GM06990 (cell line): ENCODE measurements around the gene RNF168.

ENCODE experiments used
- DNase-seq: peaks from one replicate; pipeline ENCODE4 v3.0.0-alpha.2; 2011; ENCODE audit not compliant: insufficient read length; ENCODE audit errors: extremely low read depth
- H3K27me3 ChIP-seq: replicated peaks from 2 replicates; pipeline ENCODE4 v1.6.0; 2011; ENCODE audit warnings: low read length; ENCODE audit not compliant: control insufficient read depth, insufficient read depth
- H3K36me3 ChIP-seq: 2 replicates; pipeline ENCODE4 v1.5.1; 2011; ENCODE audit warnings: low read length; ENCODE audit not compliant: control insufficient read depth, insufficient read depth
- H3K4me3 ChIP-seq: replicated peaks from 2 replicates; pipeline ENCODE4 v1.5.1; 2011; ENCODE audit warnings: low read depth, mild to moderate bottlenecking, control low read depth, low read length
- TF ChIP-seq, protein P1 (sequence below): IDR thresholded peaks from 2 replicates; pipeline ENCODE4 v1.5.1; 2011; ENCODE audit warnings: low read length, control low read depth, mild to moderate bottlenecking, inconsistent platforms; ENCODE audit not compliant: insufficient read depth, poor library complexity, severe bottlenecking

RNF168 gene

DNA sequence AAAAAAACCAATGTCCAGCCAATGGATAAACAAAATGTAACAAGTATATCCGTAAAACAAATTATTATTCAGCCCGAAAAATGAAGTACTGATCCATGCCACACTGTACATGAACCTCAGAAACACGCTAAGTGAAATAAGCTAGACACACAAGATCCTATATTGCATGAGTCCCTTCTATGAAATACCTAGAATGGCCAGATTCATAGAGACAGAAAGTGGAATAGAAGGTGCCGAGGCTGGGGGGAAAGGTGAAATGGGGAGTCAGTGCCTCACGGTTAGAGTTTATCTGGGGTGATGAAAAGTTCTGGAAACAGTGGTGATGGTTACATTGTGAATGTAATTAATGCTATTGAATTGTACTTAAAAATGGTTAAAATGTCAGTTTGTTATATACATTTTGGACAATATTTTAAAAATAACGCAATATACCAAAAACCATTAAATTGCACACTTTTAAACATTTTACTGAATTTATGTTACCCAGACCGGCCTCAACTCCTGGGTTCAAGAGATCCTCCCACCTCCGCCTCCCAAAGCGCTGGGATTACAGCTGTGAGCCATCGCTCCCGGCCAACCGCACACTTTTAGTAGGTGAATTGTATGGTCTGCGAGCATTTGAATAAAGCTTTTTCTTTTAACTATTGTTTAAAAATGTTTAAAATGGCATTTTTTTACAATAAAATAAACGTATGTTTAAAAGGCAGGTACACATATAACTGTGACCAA is 2.1 kb downstream of the RNF168 start:
- Histone ChIP-seq H3K4me3 (peak overlapping the region; percentile 77), H3K27me3 (no peaks in the 10 kb centered on the region), H3K36me3 (no peaks in the 10 kb centered on the region; the same call in 1 of the 2 replicates)
- TF ChIP-seq, protein P1, sequence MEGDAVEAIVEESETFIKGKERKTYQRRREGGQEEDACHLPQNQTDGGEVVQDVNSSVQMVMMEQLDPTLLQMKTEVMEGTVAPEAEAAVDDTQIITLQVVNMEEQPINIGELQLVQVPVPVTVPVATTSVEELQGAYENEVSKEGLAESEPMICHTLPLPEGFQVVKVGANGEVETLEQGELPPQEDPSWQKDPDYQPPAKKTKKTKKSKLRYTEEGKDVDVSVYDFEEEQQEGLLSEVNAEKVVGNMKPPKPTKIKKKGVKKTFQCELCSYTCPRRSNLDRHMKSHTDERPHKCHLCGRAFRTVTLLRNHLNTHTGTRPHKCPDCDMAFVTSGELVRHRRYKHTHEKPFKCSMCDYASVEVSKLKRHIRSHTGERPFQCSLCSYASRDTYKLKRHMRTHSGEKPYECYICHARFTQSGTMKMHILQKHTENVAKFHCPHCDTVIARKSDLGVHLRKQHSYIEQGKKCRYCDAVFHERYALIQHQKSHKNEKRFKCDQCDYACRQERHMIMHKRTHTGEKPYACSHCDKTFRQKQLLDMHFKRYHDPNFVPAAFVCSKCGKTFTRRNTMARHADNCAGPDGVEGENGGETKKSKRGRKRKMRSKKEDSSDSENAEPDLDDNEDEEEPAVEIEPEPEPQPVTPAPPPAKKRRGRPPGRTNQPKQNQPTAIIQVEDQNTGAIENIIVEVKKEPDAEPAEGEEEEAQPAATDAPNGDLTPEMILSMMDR, result no peak
- DNase-seq, result no peak

DNA sequence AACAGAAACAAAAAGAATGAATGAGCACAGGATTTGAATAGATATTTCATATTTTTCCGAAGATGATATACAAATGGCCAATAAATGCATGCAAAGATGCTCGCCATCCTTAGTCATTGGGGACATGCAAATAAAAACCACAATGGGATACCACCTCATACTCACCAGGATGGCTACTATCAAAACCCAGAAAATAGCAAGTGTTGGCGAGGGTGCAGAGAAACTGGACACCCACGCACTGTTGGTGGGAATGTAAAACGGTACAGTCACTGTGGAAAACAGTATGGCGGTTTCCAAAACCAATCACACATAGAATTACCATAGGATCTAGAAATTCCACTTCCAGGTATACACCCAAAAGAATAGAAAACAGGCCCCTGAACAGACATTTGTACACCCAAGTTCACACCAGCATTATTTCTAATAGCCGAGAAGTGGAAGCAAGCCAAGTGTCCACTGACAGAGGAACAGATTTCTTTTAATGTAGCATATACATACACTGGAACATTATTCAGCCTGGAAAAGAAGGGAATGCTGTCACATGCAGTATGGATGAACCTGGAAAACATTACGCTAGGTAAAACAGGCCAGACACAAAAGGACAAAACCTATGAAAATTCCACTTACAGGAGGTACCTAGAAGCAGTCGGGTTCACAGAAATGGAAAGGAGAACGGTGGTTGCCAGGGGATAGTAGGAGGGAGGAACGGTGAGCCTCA is 3.6 kb downstream of the RNF168 start:
- Histone ChIP-seq H3K4me3 (peak overlapping the region; percentile 75), H3K27me3 (no peaks in the 10 kb centered on the region), H3K36me3 (no peaks in the 10 kb centered on the region; the same call in 1 of the 2 replicates)
- DNase-seq, result no peak
- TF ChIP-seq, protein P1, result no peak

DNA sequence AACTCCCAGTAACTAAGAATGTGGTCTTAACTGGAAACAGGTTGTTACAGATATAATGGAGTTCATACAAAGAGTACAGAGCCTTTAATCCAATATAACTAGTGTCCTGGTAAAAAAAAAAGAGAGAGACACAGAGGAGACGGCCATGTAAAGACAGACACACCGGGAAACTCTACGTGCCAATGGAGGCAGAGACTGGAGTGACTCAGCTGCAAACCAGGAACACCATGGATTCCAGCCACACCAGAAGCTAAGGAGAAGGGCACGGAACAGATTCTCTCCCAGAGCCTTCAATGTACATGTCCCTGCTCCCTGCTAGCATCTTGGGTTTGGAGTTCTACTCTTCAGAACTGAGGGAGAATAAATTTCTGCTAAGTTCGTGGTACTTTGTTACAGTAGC is 4.5 kb downstream of the RNF168 start:
- peaks cover 2% of the 10 kb centered on the region for H3K36me3 ChIP-seq
- TF ChIP-seq, protein P1, result no peak
- H3K27me3 ChIP-seq, result no peaks in the 10 kb centered on the region
- DNase-seq, result no peak
- H3K4me3 ChIP-seq, result peak overlapping the region; percentile 2; the same call in 1 of the 2 replicates

DNA sequence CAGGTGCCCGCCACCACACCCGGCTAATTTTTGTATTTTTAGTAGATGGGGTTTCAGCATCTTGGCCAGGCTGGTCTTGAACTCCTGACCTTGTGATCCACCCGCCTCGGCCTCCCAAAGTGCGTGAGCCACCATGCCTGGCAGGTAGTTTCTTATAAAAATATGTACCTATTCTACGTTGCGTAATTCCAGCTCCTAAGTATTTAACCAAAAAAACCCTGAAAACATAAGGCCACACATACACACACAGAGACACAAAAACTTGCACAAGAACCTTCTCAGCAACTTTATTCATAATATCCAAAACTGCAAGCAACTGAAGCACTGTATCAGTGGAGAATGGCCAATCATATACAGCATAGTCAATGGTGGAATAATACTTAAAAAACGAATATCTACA is 5.3 kb downstream of the RNF168 start:
- Histone ChIP-seq H3K36me3 (peaks cover 2% of the 10 kb centered on the region), H3K27me3 (no peaks in the 10 kb centered on the region), H3K4me3 (no peak overlapping the region)
- DNase-seq, result no peak
- TF ChIP-seq, protein P1, result no peak

DNA sequence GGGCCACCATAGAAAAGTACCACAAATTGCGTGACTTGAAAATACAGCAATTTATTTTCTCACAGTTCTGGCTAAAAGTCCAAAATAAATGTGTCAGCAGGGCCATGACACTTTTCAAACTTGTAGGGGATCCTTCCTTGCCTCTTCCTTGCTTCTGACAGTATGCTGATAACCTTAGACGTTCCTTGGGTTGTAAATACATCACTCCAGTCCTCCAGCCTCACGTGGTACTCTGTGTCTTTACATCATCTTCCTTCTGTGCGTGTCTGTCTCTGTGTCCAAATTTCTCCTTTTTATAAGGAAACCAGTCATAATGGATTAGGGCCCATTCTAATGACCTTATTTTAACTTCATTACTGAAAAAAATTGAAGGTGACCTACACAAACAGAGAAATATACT is 7.4 kb downstream of the RNF168 start:
- DNase-seq, result no peak
- H3K27me3 ChIP-seq, result no peaks in the 10 kb centered on the region
- H3K4me3 ChIP-seq, result no peak overlapping the region
- TF ChIP-seq, protein P1, result no peak
- H3K36me3 ChIP-seq, result peaks cover 2% of the 10 kb centered on the region
